Dedifferentiated amniotic fluid mesenchymal stem cell (primary cell): ENCODE data around the gene MRFAP1.
"Not testable (repeated sequence)": the region's sequence is repeated elsewhere in the genome, so short reads cannot be mapped to it uniquely, and the experiment has no call there.

Experiments used
- DNase-seq: peaks from one replicate; pipeline ENCODE4 v3.0.0-alpha.2; 2016; ENCODE audit errors: extremely low spot score

Gene MRFAP1

GRCh38 chr4:6663596-6664393, 23.3 kb downstream of the MRFAP1 start:
- no peak for DNase-seq

- no peak for DNase-seq
Observed at GRCh38 chr4:6665320-6665654, 24.8 kb downstream of the MRFAP1 start.

- DNase-seq, result no peak
Observed at GRCh38 chr4:6668391-6668790, 27.9 kb downstream of the MRFAP1 start.

- peak; percentile 16 for DNase-seq
Observed at GRCh38 chr4:6671648-6672047, 31.2 kb downstream of the MRFAP1 start.

- no peak for DNase-seq
Observed at GRCh38 chr4:6672131-6672530, 31.6 kb downstream of the MRFAP1 start.

- DNase-seq, result not testable (repeated sequence)
Observed at GRCh38 chr4:6672541-6673190, 32.2 kb downstream of the MRFAP1 start.

- not testable (repeated sequence) for DNase-seq
Observed at GRCh38 chr4:6673191-6673659, 32.7 kb downstream of the MRFAP1 start.

- DNase-seq, result peak; percentile 86
Observed at GRCh38 chr4:6673660-6674499, 33.4 kb downstream of the MRFAP1 start.

GRCh38 chr4:6674500-6675149, 34.1 kb downstream of the MRFAP1 start:
- DNase-seq, result no peak

- no peak for DNase-seq
Observed at GRCh38 chr4:6676722-6677558, 36.5 kb downstream of the MRFAP1 start.

GRCh38 chr4:6680372-6681034, 40.0 kb downstream of the MRFAP1 start:
- no peak for DNase-seq

GRCh38 chr4:6681191-6681590, 40.7 kb downstream of the MRFAP1 start:
- no peak for DNase-seq

- no peak for DNase-seq
Observed at GRCh38 chr4:6682862-6683590, 42.5 kb downstream of the MRFAP1 start.

GRCh38 chr4:6684656-6685055, 44.2 kb downstream of the MRFAP1 start:
- no peak for DNase-seq

GRCh38 chr4:6686104-6686787, 45.8 kb downstream of the MRFAP1 start:
- DNase-seq, result no peak

- DNase-seq, result no peak
Observed at GRCh38 chr4:6687947-6688878, 47.7 kb downstream of the MRFAP1 start.

- DNase-seq, result peak; percentile 88
Observed at GRCh38 chr4:6688879-6689505, 48.5 kb downstream of the MRFAP1 start.
